Small intestine (tissue), 7 donors: ENCODE data around the gene FRAT2. TPM values are rescaled to one million over a fixed set of nuclear protein-coding genes. Genes with fewer than 3 reads are reported as not detected.

Experiments
- DNase-seq, 2 donors: peaks; one replicate each; pipeline versions ENCODE4 v3.0.0 to v3.0.0-alpha.2; 2013
- FAIRE-seq: peaks from 2 replicates; lab custom pipeline; 2012; peaks lifted over from hg19 to GRCh38; lab: Jason Lieb, UNC
- H3K27ac ChIP-seq, 3 donors: one replicate each; pipeline ENCODE4 v1.5.1; 2013; ENCODE audit warnings: low read length in 2 of 3, mild to moderate bottlenecking in 2 of 3, control low read depth in 1 of 3, inconsistent platforms in 1 of 3, low read depth in 1 of 3, moderate library complexity in 1 of 3
- H3K27me3 ChIP-seq, 3 donors: one replicate each; pipeline ENCODE4 v1.6.1; 2013; ENCODE audit warnings: low read length in 3 of 3, inconsistent platforms in 1 of 3; ENCODE audit not compliant: control insufficient read depth in 3 of 3, insufficient read depth in 3 of 3
- H3K36me3 ChIP-seq, 3 donors: one replicate each; pipeline ENCODE4 v1.6.1; 2013; ENCODE audit warnings: low read length in 3 of 3, inconsistent platforms in 1 of 3, low read depth in 1 of 3, mild to moderate bottlenecking in 1 of 3, moderate library complexity in 1 of 3; ENCODE audit not compliant: control insufficient read depth in 3 of 3, insufficient read depth in 2 of 3
- H3K4me1 ChIP-seq, 3 donors: one replicate each; pipeline ENCODE4 v1.6.1; 2013; ENCODE audit warnings: low read length in 2 of 3, inconsistent platforms in 1 of 3, low read depth in 1 of 3, mild to moderate bottlenecking in 1 of 3, moderate library complexity in 1 of 3; ENCODE audit not compliant: control insufficient read depth in 3 of 3, insufficient read depth in 2 of 3
- H3K4me3 ChIP-seq, 3 donors: one replicate each; pipeline ENCODE4 v1.5.1; 2013; ENCODE audit warnings: low read length in 3 of 3, control low read depth in 1 of 3, inconsistent platforms in 1 of 3, low read depth in 1 of 3, mild to moderate bottlenecking in 1 of 3, moderate library complexity in 1 of 3
- H3K9me3 ChIP-seq, 2 donors: one replicate each; pipeline ENCODE4 v1.6.1; 2013; ENCODE audit warnings: low read depth in 1 of 2, low read length in 1 of 2; ENCODE audit not compliant: control insufficient read depth in 2 of 2, insufficient read depth in 1 of 2
- WGBS, 3 donors: extraction: QIAGEN DNeasy Blood & Tissue Kit; methylation state at CpG; one replicate each; pipeline ENCODE4 v1.1.7; 2013; 5-methylcytosine and 5-hydroxymethylcytosine counted together
- polyA plus RNA-seq, 4 donors: library from polyadenylated mRNA; stranded (reverse) in 3 of 4; unstranded in 1 of 4; fragments of 200-250 nt in 3 of 4; fragments of 120-200 nt in 1 of 4; gene quantifications; one replicate each; pipeline versions ENCODE4 v1.2.1 to v1.2.3, GENCODE V29; 2013
- donor health status: healthy with polysubstance abuse.
- donor health status: control.
- donor health status: control.
- donor health status: Bipolar disorder and iron deficiency.
- donor health status: healthy.

The FRAT2 gene
- polyA plus RNA-seq, 4 donors, result 23.2 to 38.2 (median 29.1) TPM

DNA sequence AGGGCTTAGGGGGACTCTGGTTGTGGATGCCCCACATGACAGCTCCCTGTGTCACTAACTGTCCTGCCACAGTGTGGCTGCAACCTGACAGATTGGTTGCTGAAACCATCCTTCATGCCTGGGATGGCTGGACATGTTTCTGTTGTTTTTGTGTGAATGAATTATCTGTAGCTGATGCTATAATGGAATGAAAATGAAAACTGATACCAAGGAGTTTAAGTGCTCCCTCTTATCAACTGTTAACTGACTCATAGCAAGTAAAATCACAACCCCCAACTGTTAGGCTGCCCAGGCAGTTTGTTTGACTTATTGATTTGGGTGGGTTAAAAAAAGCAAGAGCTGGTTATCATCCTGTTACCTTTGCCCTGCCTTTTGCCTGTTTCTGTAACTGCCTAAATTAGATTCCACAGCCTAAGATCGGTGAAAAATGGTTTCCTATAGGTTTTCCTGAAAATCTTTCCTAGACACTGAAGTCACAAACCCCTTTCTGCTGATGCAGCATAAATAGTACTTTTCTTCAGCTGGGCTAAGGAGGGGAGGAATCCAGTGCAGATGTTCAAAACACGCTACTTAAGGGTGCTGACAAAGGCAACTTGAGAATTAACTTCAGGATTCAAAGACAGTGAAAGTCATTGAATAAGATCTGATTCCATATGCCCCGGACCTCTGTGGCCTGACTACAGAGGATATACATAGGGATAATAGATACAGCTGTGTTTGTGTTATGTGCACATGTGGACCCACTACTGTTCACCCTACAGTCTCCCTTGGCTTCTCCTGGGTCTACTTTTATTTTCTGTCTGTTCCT lies 5.7 kb downstream of the FRAT2 start:
- no peaks in the 10 kb centered on the region for H3K27me3 ChIP-seq
- H3K27ac ChIP-seq, result peak overlapping the region; percentile 37 to 71 (median 46)
- WGBS, 3 donors, result 15 to 60% (median 29%) methylated on average over 3 of the region's 3 CpGs
- peak; percentile 51 to 90 for DNase-seq
- peaks cover 5 to 44% (median 5%) of the 10 kb centered on the region in 3 donors for H3K4me1 ChIP-seq
- H3K4me3 ChIP-seq, result no peak overlapping the region
- peaks cover 0 to 18% (median 0%) of the 10 kb centered on the region in 3 donors for H3K36me3 ChIP-seq
- no peaks in the 10 kb centered on the region for H3K9me3 ChIP-seq
- FAIRE-seq, result no peak

DNA sequence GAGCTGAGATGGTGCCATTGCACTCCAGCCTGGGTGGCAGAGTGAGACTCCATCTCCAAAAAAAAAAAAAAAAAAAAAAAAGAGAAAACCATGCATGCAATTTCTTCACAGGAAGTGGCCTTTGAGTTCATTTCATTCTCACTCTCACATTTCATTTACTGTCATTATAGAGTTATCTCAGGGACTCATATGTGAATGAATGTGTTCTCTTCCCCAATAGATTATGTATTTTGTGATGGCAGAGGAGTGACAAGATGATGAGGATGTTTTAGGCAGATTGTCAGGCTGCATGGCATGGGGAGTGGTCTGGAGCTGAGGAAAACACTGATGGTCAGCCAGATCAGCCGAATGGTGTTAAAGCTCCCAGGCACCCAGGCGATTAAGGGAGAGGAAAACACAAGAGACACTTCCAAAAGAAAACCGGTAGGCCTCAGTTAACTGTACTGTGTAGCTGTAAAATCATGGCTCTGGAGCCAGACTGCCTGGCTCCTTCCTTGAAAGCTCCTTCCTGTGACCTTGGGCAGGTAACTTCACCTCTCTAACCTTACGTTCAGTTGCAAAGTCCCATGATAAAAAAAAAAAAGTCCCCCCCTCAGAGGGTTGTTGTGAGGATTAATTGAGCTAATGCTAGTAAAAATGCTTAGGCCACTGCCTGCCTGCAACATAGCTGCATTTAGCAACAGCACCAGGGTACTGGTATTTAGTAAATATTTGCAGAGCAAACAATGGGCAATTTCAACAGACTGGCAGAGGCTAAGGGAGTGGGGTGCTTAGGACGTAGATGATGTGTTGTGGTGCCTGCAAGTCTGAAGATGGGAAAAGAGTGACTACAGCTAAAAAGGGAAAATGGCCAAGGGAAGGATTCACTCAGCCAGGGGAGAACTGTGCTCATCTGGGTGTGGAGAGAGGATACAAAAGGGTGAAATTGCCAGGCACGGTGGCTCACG lies 6.9 kb downstream of the FRAT2 start:
- FAIRE-seq, result no peak
- Histone ChIP-seq H3K4me3 (no peak overlapping the region), H3K36me3 (peaks cover 0 to 18% (median 0%) of the 10 kb centered on the region in 3 donors), H3K27me3 (no peaks in the 10 kb centered on the region), H3K27ac (peak overlapping the region; percentile 5 to 47 (median 34)), H3K4me1 (peaks cover 5 to 44% (median 5%) of the 10 kb centered on the region in 3 donors), H3K9me3 (no peaks in the 10 kb centered on the region)
- DNase-seq, result peak; percentile 31 to 56
- WGBS, 3 donors, result 16 to 66% (median 33%) methylated on average over 7 of the region's 7 CpGs

DNA sequence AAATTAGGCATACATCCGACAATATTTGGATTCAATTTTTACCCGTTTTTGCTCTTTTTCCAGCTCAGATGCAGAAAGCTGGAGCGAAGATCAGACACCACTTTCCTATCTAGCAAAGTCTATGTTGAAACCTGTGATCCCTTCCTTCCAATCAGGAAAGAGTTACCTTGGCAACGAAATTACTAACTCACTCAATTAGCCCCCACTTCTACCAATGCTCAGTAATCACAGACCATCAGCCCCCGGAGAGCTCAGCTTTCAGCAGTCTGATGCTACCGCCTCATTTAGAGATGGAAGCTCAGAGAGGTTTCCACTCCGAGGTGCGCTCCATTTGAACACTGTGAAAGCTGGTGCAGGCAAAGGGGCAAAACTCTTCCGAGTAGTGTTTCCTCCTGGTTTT lies 8.8 kb downstream of the FRAT2 start:
- DNase-seq (no peak), FAIRE-seq (no peak)
- WGBS, 3 donors, result 79 to 94% (median 89%) methylated on average over 9 of the region's 9 CpGs
- no peak overlapping the region for H3K27ac ChIP-seq
- no peak overlapping the region for H3K4me3 ChIP-seq
- H3K36me3 ChIP-seq, result peaks cover 0 to 14% (median 0%) of the 10 kb centered on the region in 3 donors
- no peaks in the 10 kb centered on the region for H3K9me3 ChIP-seq
- peaks cover 7 to 39% (median 8%) of the 10 kb centered on the region in 3 donors for H3K4me1 ChIP-seq
- peaks cover 0 to 1% (median 0%) of the 10 kb centered on the region in 3 donors for H3K27me3 ChIP-seq

GRCh38 chr10:97323501-97323900 lies 11.0 kb downstream of the FRAT2 start:
- Histone ChIP-seq H3K36me3 (peaks cover 0 to 1% (median 0%) of the 10 kb centered on the region in 3 donors), H3K4me3 (no peak overlapping the region), H3K27ac (no peak overlapping the region), H3K9me3 (no peaks in the 10 kb centered on the region), H3K4me1 (peaks cover 6 to 30% (median 8%) of the 10 kb centered on the region in 3 donors), H3K27me3 (peaks cover 0 to 8% (median 0%) of the 10 kb centered on the region in 3 donors)
- WGBS, 3 donors, result 85 to 91% (median 88%) methylated on average over 4 of the region's 4 CpGs
- FAIRE-seq, result no peak
- DNase-seq, result no peak

GRCh38 chr10:97321804-97322190 lies 12.7 kb downstream of the FRAT2 start:
- DNase-seq, result peak in 1 of 2 donors; percentile 39
- WGBS, 3 donors, result 27 to 69% (median 51%) methylated on average over 3 of the region's 3 CpGs
- Histone ChIP-seq H3K36me3 (no peaks in the 10 kb centered on the region), H3K4me1 (peaks cover 3 to 14% (median 6%) of the 10 kb centered on the region in 3 donors), H3K27ac (no peak overlapping the region), H3K27me3 (peaks cover 0 to 8% (median 0%) of the 10 kb centered on the region in 3 donors), H3K4me3 (peak overlapping the region in 1 of 3 donors; percentile 88), H3K9me3 (no peaks in the 10 kb centered on the region)
- no peak for FAIRE-seq

DNA sequence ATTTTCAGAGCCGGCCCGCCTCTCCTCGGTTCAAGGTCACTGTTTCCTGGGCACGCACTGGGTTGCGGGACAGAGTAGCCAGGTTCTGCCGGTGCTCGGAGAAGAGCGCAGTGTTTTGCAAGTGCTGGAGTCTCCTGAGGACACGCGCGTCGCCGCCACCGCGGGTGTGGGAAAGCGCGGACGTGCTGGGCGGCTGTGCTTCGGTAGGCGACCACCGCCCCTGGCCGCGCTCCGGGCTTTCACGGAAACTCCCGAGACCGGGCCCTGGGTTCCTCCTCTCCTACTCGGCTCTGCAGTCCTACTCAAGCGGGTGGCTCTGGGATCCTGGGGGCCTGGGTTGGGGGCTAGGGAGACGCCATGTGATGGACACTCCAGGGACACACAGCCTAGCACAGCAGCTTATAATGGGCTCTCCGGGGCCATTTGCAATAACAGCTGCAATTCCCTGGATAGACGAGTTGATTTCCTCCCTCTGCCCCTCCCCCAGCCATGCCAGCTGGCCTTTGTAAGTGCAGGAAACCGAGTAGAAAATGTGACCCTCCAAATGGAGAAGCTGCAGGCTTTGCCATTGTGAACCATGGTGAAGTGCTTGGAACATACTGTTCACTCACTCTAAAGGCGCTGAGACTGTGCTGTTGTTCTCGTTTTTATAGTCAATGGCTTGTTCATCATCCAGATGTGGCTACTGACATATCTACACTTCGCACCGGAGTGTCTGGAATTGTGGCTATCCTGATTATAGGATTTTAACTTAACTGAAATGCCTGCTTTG lies 13.3 kb downstream of the FRAT2 start:
- WGBS, 3 donors, result 7 to 18% (median 10%) methylated on average over 35 to 38 of the region's 38 CpGs
- H3K27me3 ChIP-seq, result peaks cover 0 to 8% (median 0%) of the 10 kb centered on the region in 3 donors
- H3K9me3 ChIP-seq, result no peaks in the 10 kb centered on the region
- FAIRE-seq (no peak), DNase-seq (peak; percentile 48 to 72)
- peak overlapping the region; percentile 49 to 88 (median 75) for H3K4me3 ChIP-seq
- peak overlapping the region in 2 of 3 donors; percentile 92 to 100 for H3K27ac ChIP-seq
- H3K4me1 ChIP-seq, result peaks cover 3 to 14% (median 6%) of the 10 kb centered on the region in 3 donors
- no peaks in the 10 kb centered on the region for H3K36me3 ChIP-seq

DNA sequence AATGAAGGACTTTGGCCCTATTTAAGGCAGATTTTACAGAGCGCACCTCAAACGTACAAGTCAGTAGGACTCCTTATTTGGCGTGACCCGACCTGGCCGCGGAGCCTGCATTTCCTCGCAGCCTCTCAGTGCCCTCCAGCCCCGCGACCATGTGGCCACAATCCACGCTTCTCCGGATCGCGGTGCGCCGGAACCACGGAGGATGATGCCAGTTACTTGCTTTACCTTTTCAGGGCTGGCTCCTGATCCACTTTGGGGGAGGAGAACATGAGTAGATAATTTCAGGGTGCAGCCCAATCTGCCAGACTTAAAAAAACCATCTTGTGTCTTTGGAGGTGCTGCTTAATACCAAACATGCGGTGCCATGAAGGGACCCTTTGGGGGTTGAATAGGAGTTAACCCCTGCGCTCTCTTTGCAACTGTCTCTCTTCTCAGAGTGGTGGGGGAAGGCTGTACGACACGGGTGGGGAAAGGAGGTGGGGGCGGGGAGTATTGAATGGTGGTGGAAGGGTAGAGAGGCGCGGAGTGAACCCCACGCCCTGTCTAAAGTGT lies 14.0 kb downstream of the FRAT2 start:
- WGBS, 3 donors, result 1 to 10% (median 8%) methylated on average over 24 of the region's 24 CpGs
- Histone ChIP-seq H3K27ac (peak overlapping the region; percentile 34 to 100 (median 92)), H3K27me3 (peaks cover 0 to 8% (median 0%) of the 10 kb centered on the region in 3 donors), H3K4me3 (peak overlapping the region; percentile 49 to 88 (median 75)), H3K36me3 (no peaks in the 10 kb centered on the region), H3K4me1 (peaks cover 3 to 14% (median 6%) of the 10 kb centered on the region in 3 donors), H3K9me3 (no peaks in the 10 kb centered on the region)
- DNase-seq (peak in 1 of 2 donors; percentile 36), FAIRE-seq (no peak)
